ENCODE results near the gene ZNHIT3.

Gene ZNHIT3

GRCh38 chr17:36496018-36496789, 9.7 kb downstream of the ZNHIT3 start:
- Histone ChIP-seq H3K4me3 (ENCODE audit: low read depth in 1 of 2, low read length in 2 of 2) (no peak overlapping the region), H4K20me1 (ENCODE audit: insufficient read depth, low read length) (peaks cover 33% of the 10 kb centered on the region), H3K4me1 (ENCODE audit: insufficient read depth, low read length) (no peaks in the 10 kb centered on the region), H3K79me2 (ENCODE audit: insufficient read depth, low read length) (peaks cover 22% of the 10 kb centered on the region), H3K9me3 (ENCODE audit: insufficient read depth, low read length, severe bottlenecking) (no peaks in the 10 kb centered on the region), H3K9ac (ENCODE audit: low read depth, low read length) (no peak overlapping the region), H3K27ac (ENCODE audit: low read length) (no peak overlapping the region), H3K27me3 (ENCODE audit: insufficient read depth, low read length, poor library complexity) (no peaks in the 10 kb centered on the region), H3K4me2 (ENCODE audit: insufficient read depth, low read length) (no peak overlapping the region), H3K36me3 (ENCODE audit: insufficient read depth, low read length) (peaks cover 96% of the 10 kb centered on the region), H2AFZ (ENCODE audit: low read depth, low read length) (no peak overlapping the region)
- ATAC-seq (ENCODE audit: insufficient read depth, low read depth) (no peak), DNase-seq (no peak)
- TF ChIP-seq CTCF (IDR thresholded peaks at IDR 0.05; ENCODE audit: borderline replicate concordance, extremely low read depth, low read length, poor library complexity, severe bottlenecking) (no peak), EZH2 (IDR thresholded peaks at IDR 0.05; ENCODE audit: borderline replicate concordance, low read depth, low read length, severe bottlenecking) (no peak)

GRCh38 chr17:36498155-36498554, 11.7 kb downstream of the ZNHIT3 start:
- no peak overlapping the region for H3K4me2 ChIP-seq (ENCODE audit: insufficient read depth, low read length)
- peaks cover 2% of the 10 kb centered on the region for H3K79me2 ChIP-seq (ENCODE audit: insufficient read depth, low read length)
- H3K36me3 ChIP-seq (ENCODE audit: insufficient read depth, low read length), result peaks cover 96% of the 10 kb centered on the region
- DNase-seq (no peak), ATAC-seq (ENCODE audit: insufficient read depth, low read depth) (no peak)
- no peak overlapping the region for H3K9ac ChIP-seq (ENCODE audit: low read depth, low read length)
- H2AFZ ChIP-seq (ENCODE audit: low read depth, low read length), result no peak overlapping the region
- TF ChIP-seq EZH2 (IDR thresholded peaks at IDR 0.05; ENCODE audit: borderline replicate concordance, low read depth, low read length, severe bottlenecking) (no peak), CTCF (IDR thresholded peaks at IDR 0.05; ENCODE audit: borderline replicate concordance, extremely low read depth, low read length, poor library complexity, severe bottlenecking) (no peak)
- no peaks in the 10 kb centered on the region for H3K27me3 ChIP-seq (ENCODE audit: insufficient read depth, low read length, poor library complexity)
- H3K27ac ChIP-seq (ENCODE audit: low read length), result no peak overlapping the region
- H3K4me1 ChIP-seq (ENCODE audit: insufficient read depth, low read length), result no peaks in the 10 kb centered on the region
- no peaks in the 10 kb centered on the region for H3K9me3 ChIP-seq (ENCODE audit: insufficient read depth, low read length, severe bottlenecking)
- peaks cover 13% of the 10 kb centered on the region for H4K20me1 ChIP-seq (ENCODE audit: insufficient read depth, low read length)
- H3K4me3 ChIP-seq (ENCODE audit: low read depth in 1 of 2, low read length in 2 of 2), result no peak overlapping the region

- ATAC-seq (ENCODE audit: insufficient read depth, low read depth), result no peak
- H3K79me2 ChIP-seq (ENCODE audit: insufficient read depth, low read length), result no peaks in the 10 kb centered on the region; the same call in 1 of the 2 replicates
- no peak overlapping the region for H3K9ac ChIP-seq (ENCODE audit: low read depth, low read length)
- H3K4me2 ChIP-seq (ENCODE audit: insufficient read depth, low read length), result no peak overlapping the region
- peaks cover 96% of the 10 kb centered on the region for H3K36me3 ChIP-seq (ENCODE audit: insufficient read depth, low read length)
- H3K27me3 ChIP-seq (ENCODE audit: insufficient read depth, low read length, poor library complexity), result no peaks in the 10 kb centered on the region
- no peak for TF ChIP-seq EZH2 (IDR thresholded peaks at IDR 0.05; ENCODE audit: borderline replicate concordance, low read depth, low read length, severe bottlenecking)
- no peak for TF ChIP-seq CTCF (IDR thresholded peaks at IDR 0.05; ENCODE audit: borderline replicate concordance, extremely low read depth, low read length, poor library complexity, severe bottlenecking)
- H3K9me3 ChIP-seq (ENCODE audit: insufficient read depth, low read length, severe bottlenecking), result no peaks in the 10 kb centered on the region
- H4K20me1 ChIP-seq (ENCODE audit: insufficient read depth, low read length), result peaks cover 10% of the 10 kb centered on the region
- H2AFZ ChIP-seq (ENCODE audit: low read depth, low read length), result no peak overlapping the region
- H3K27ac ChIP-seq (ENCODE audit: low read length), result no peak overlapping the region
- no peaks in the 10 kb centered on the region for H3K4me1 ChIP-seq (ENCODE audit: insufficient read depth, low read length)
- H3K4me3 ChIP-seq (ENCODE audit: low read depth in 1 of 2, low read length in 2 of 2), result no peak overlapping the region
- no peak for DNase-seq
Observed at GRCh38 chr17:36498560-36499300, 12.2 kb downstream of the ZNHIT3 start.

Measured in DND-41 (cell line).